Activated CD8-positive, alpha-beta T cell treated with anti-CD3 and anti-CD28 coated beads for 36 hours (primary cell): ENCODE data around the gene EXOSC9. TPM values are rescaled to one million over a fixed set of nuclear protein-coding genes. Genes with fewer than 3 reads are reported as not detected.
A peak's percentile ranks its signal among the peaks of the same experiment; 100 is the strongest.

Experiments used
- ATAC-seq: fragments of 200-7000 bp; cut with Tn5 transposase; one replicate; pipeline ENCODE4 v1.10.0; 2021; ENCODE audit warnings: mild to moderate bottlenecking, moderate library complexity
- CTCF ChIA-PET: fragments of 350-600 bp; sonication (Branson Sonifier 250); formaldehyde crosslinking; loops from one replicate; lab custom pipeline; 2021; ENCODE audit warnings: antibody characterized with exemption; lab: Charles Lee
- POLR2A ChIA-PET: fragments of 350-600 bp; sonication (Branson Sonifier 250); formaldehyde crosslinking; loops from one replicate; lab custom pipeline; 2021; ENCODE audit warnings: antibody characterized with exemption; lab: Charles Lee
- DNase-seq: peaks from one replicate; pipeline ENCODE4 v3.0.0-alpha.2; 2020
- H3K27ac Mint-ChIP-seq: one replicate; pipeline ENCODE4 v1.8.0; 2021; ENCODE audit warnings: mild to moderate bottlenecking, mixed read lengths
- H3K27me3 Mint-ChIP-seq: one replicate; pipeline ENCODE4 v1.8.0; 2021; ENCODE audit warnings: mixed read lengths
- H3K36me3 Mint-ChIP-seq: one replicate; pipeline ENCODE4 v1.8.0; 2021; ENCODE audit warnings: low read depth, mixed read lengths
- H3K4me1 Mint-ChIP-seq: one replicate; pipeline ENCODE4 v1.8.0; 2021; ENCODE audit warnings: low read depth, mixed read lengths
- H3K4me3 Mint-ChIP-seq: one replicate; pipeline ENCODE4 v1.8.0; 2021; ENCODE audit warnings: mild to moderate bottlenecking, moderate library complexity, mixed read lengths
- H3K9me3 Mint-ChIP-seq: one replicate; pipeline ENCODE4 v1.8.0; 2021; ENCODE audit warnings: mixed read lengths
- CTCF ChIP-seq: fragments of 200-600 bp; IDR thresholded peaks from one replicate; pipeline ENCODE4 v1.8.0; 2022; ENCODE audit warnings: antibody characterized with exemption, mild to moderate bottlenecking
- intact Hi-C: fragments of 100-400 bp; cut with micrococcal nuclease; formaldehyde crosslinking; loops from one replicate; pipeline ENCODE4 v1.10.0; 2022
- total RNA-seq, 2 experiments: library from RNA; stranded (reverse); gene quantifications; one replicate each; pipeline ENCODE4 v1.2.3, GENCODE V29; 2021

EXOSC9 gene
- total RNA-seq, 2 experiments from 2014 or later, result 75.8 to 76.8 TPM

GRCh38 chr4:121842862-121843261 is 41.7 kb downstream of the EXOSC9 start:
- Mint-ChIP-seq H3K27me3 (no peaks in the 10 kb centered on the region), H3K4me1 (no peaks in the 10 kb centered on the region), H3K27ac (no peak overlapping the region), H3K9me3 (no peaks in the 10 kb centered on the region), H3K36me3 (peaks cover 25% of the 10 kb centered on the region), H3K4me3 (no peak overlapping the region)
- no peak for DNase-seq
- no peak for TF ChIP-seq CTCF
- ChIA-PET CTCF (no interaction called here), POLR2A (no interaction called here)
- intact Hi-C loops, result no loop called here
- no peak for ATAC-seq

- Mint-ChIP-seq H3K27me3 (no peaks in the 10 kb centered on the region), H3K9me3 (no peaks in the 10 kb centered on the region), H3K27ac (peak overlapping the region; percentile 12), H3K4me3 (no peak overlapping the region), H3K4me1 (no peaks in the 10 kb centered on the region), H3K36me3 (peaks cover 17% of the 10 kb centered on the region)
- intact Hi-C loops, result no loop called here
- POLR2A ChIA-PET, result no interaction called here
- ATAC-seq, result peak; percentile 56
- no peak for TF ChIP-seq CTCF
- no peak for DNase-seq
- CTCF ChIA-PET, result no interaction called here
Measured at GRCh38 chr4:121846662-121847061, 45.5 kb downstream of the EXOSC9 start.

GRCh38 chr4:121851354-121851753 is 50.2 kb downstream of the EXOSC9 start:
- CTCF ChIA-PET, result no interaction called here
- no peaks in the 10 kb centered on the region for H3K9me3 Mint-ChIP-seq
- H3K4me1 Mint-ChIP-seq, result no peaks in the 10 kb centered on the region
- no peak overlapping the region for H3K27ac Mint-ChIP-seq
- DNase-seq (no peak), ATAC-seq (no peak)
- intact Hi-C loops, result no loop called here
- peaks cover 8% of the 10 kb centered on the region for H3K36me3 Mint-ChIP-seq
- TF ChIP-seq CTCF, result no peak
- no peak overlapping the region for H3K4me3 Mint-ChIP-seq
- no peaks in the 10 kb centered on the region for H3K27me3 Mint-ChIP-seq
- POLR2A ChIA-PET, result no interaction called here

GRCh38 chr4:121860121-121860520 is 59.0 kb downstream of the EXOSC9 start:
- DNase-seq, result no peak
- intact Hi-C loops, result no loop called here
- TF ChIP-seq CTCF, result no peak
- Mint-ChIP-seq H3K4me3 (no peak overlapping the region), H3K9me3 (no peaks in the 10 kb centered on the region), H3K27ac (no peak overlapping the region), H3K36me3 (peaks cover 16% of the 10 kb centered on the region), H3K4me1 (peaks cover 15% of the 10 kb centered on the region), H3K27me3 (no peaks in the 10 kb centered on the region)
- no peak for ATAC-seq
- ChIA-PET POLR2A (no interaction called here), CTCF (interaction anchor here (1.7 kb wide), 1 partner anchor 41 kb away, joined by 4 read pairs; no protein-coding TSS in a partner anchor)

- POLR2A ChIA-PET, result no interaction called here
- H3K4me1 Mint-ChIP-seq, result peaks cover 15% of the 10 kb centered on the region
Measured at GRCh38 chr4:121861426-121861825, 60.3 kb downstream of the EXOSC9 start.

More at GRCh38 chr4:121861426-121861825, 60.3 kb downstream of the EXOSC9 start:
- DNase-seq (no peak), ATAC-seq (no peak)
- no peak for TF ChIP-seq CTCF
- intact Hi-C loops, result no loop called here
- Mint-ChIP-seq H3K27me3 (no peaks in the 10 kb centered on the region), H3K9me3 (no peaks in the 10 kb centered on the region), H3K4me3 (no peak overlapping the region), H3K36me3 (peaks cover 23% of the 10 kb centered on the region), H3K27ac (no peak overlapping the region)
- CTCF ChIA-PET, result interaction anchor here (1.2 to 1.7 kb wide), 2 partner anchors 8 to 39 kb away, joined by 3 to 4 read pairs; partner anchors contain the start of gene BBS7
